ENCODE results near the gene SLC7A5. TPM values are rescaled to one million over a fixed set of nuclear protein-coding genes. Genes with fewer than 3 reads are reported as not detected.

The SLC7A5 gene
- polyA plus RNA-seq, 4 donors = 3.6 to 82.2 (median 8.6) TPM

GRCh38 chr16:87832137-87832527 is 37.2 kb downstream of the SLC7A5 start:
- Histone ChIP-seq H3K9me3 (ENCODE audit: control insufficient read depth in 2 of 2, insufficient read depth in 1 of 2, low read depth in 1 of 2, low read length in 1 of 2) (no peaks in the 10 kb centered on the region), H3K36me3 (ENCODE audit: control insufficient read depth in 3 of 3, insufficient read depth in 2 of 3, low read depth in 1 of 3, low read length in 3 of 3) (peaks cover 8 to 75% (median 13%) of the 10 kb centered on the region in 3 donors), H3K4me1 (ENCODE audit: control insufficient read depth in 3 of 3, insufficient read depth in 2 of 3, low read depth in 1 of 3, low read length in 2 of 3) (peaks cover 0 to 3% (median 1%) of the 10 kb centered on the region in 3 donors), H3K27me3 (ENCODE audit: control insufficient read depth in 3 of 3, insufficient read depth in 3 of 3, low read length in 3 of 3) (no peaks in the 10 kb centered on the region), H3K4me3 (ENCODE audit: low read depth in 1 of 3, low read length in 3 of 3) (no peak overlapping the region), H3K27ac (ENCODE audit: low read depth in 1 of 3, low read length in 2 of 3) (no peak overlapping the region)
- no peak for FAIRE-seq
- WGBS, 3 donors = 80 to 89% (median 87%) methylated on average over 5 to 6 of the region's 6 CpGs
- DNase-seq = no peak

- Histone ChIP-seq H3K4me3 (ENCODE audit: low read depth in 1 of 3, low read length in 3 of 3) (no peak overlapping the region), H3K27ac (ENCODE audit: low read depth in 1 of 3, low read length in 2 of 3) (no peak overlapping the region), H3K36me3 (ENCODE audit: control insufficient read depth in 3 of 3, insufficient read depth in 2 of 3, low read depth in 1 of 3, low read length in 3 of 3) (peaks cover 8 to 70% (median 13%) of the 10 kb centered on the region in 3 donors), H3K4me1 (ENCODE audit: control insufficient read depth in 3 of 3, insufficient read depth in 2 of 3, low read depth in 1 of 3, low read length in 2 of 3) (no peaks in the 10 kb centered on the region), H3K9me3 (ENCODE audit: control insufficient read depth in 2 of 2, insufficient read depth in 1 of 2, low read depth in 1 of 2, low read length in 1 of 2) (no peaks in the 10 kb centered on the region), H3K27me3 (ENCODE audit: control insufficient read depth in 3 of 3, insufficient read depth in 3 of 3, low read length in 3 of 3) (no peaks in the 10 kb centered on the region)
- FAIRE-seq (no peak), DNase-seq (no peak)
- WGBS, 3 donors = 91 to 94% (median 92%) methylated on average over 31 of the region's 31 CpGs
Observed at GRCh38 chr16:87831421-87832136, 37.7 kb downstream of the SLC7A5 start.

GRCh38 chr16:87830673-87831420 is 38.5 kb downstream of the SLC7A5 start:
- Histone ChIP-seq H3K9me3 (ENCODE audit: control insufficient read depth in 2 of 2, insufficient read depth in 1 of 2, low read depth in 1 of 2, low read length in 1 of 2) (no peaks in the 10 kb centered on the region), H3K4me3 (ENCODE audit: low read depth in 1 of 3, low read length in 3 of 3) (no peak overlapping the region), H3K27ac (ENCODE audit: low read depth in 1 of 3, low read length in 2 of 3) (no peak overlapping the region), H3K27me3 (ENCODE audit: control insufficient read depth in 3 of 3, insufficient read depth in 3 of 3, low read length in 3 of 3) (no peaks in the 10 kb centered on the region), H3K4me1 (ENCODE audit: control insufficient read depth in 3 of 3, insufficient read depth in 2 of 3, low read depth in 1 of 3, low read length in 2 of 3) (no peaks in the 10 kb centered on the region), H3K36me3 (ENCODE audit: control insufficient read depth in 3 of 3, insufficient read depth in 2 of 3, low read depth in 1 of 3, low read length in 3 of 3) (peaks cover 8 to 63% (median 13%) of the 10 kb centered on the region in 3 donors)
- FAIRE-seq = no peak
- DNase-seq = no peak
- 92 to 93% (median 93%) methylated on average over 36 to 37 of the region's 37 CpGs for WGBS, 3 donors

DNA sequence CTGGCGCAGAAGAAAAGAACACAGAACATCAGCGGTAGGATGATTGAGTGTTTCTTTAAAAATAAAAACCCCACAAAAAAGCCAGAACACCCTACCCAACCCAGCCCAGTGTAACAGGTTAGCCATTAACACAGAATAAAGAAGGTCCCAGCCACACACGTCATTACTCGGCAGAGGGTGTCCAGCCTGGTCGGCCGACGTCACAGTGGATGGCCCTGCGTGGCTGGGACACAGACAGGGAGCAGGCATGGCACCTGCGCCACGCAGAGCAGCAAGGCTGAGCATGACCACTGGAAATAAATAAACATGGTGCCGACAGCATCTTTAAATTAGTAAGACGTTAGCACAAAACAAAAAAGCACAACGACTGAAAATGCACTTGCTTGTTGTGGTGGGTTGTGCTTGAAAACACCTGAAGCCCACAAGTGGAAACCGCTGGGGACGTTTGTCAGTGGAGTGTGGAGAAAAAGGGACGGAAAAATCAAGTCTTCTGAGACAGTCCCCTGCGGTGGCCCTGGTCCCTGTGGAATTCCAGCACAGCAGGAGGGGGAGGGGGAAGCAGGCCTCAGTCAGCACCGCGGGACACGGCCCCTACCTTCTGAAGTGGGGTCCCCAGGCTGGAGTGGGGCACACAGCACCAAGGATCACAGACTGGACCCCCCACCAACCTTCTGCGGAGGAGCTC is 39.2 kb downstream of the SLC7A5 start:
- Histone ChIP-seq H3K4me1 (ENCODE audit: control insufficient read depth in 3 of 3, insufficient read depth in 2 of 3, low read depth in 1 of 3, low read length in 2 of 3) (no peaks in the 10 kb centered on the region), H3K36me3 (ENCODE audit: control insufficient read depth in 3 of 3, insufficient read depth in 2 of 3, low read depth in 1 of 3, low read length in 3 of 3) (peaks cover 8 to 56% (median 13%) of the 10 kb centered on the region in 3 donors), H3K9me3 (ENCODE audit: control insufficient read depth in 2 of 2, insufficient read depth in 1 of 2, low read depth in 1 of 2, low read length in 1 of 2) (no peaks in the 10 kb centered on the region), H3K4me3 (ENCODE audit: low read depth in 1 of 3, low read length in 3 of 3) (no peak overlapping the region), H3K27ac (ENCODE audit: low read depth in 1 of 3, low read length in 2 of 3) (no peak overlapping the region), H3K27me3 (ENCODE audit: control insufficient read depth in 3 of 3, insufficient read depth in 3 of 3, low read length in 3 of 3) (no peaks in the 10 kb centered on the region)
- DNase-seq (no peak), FAIRE-seq (no peak)
- 84 to 91% (median 87%) methylated on average over 21 of the region's 21 CpGs for WGBS, 3 donors

GRCh38 chr16:87829622-87829980 is 39.7 kb downstream of the SLC7A5 start:
- Histone ChIP-seq H3K27ac (ENCODE audit: low read depth in 1 of 3, low read length in 2 of 3) (no peak overlapping the region), H3K4me3 (ENCODE audit: low read depth in 1 of 3, low read length in 3 of 3) (no peak overlapping the region), H3K4me1 (ENCODE audit: control insufficient read depth in 3 of 3, insufficient read depth in 2 of 3, low read depth in 1 of 3, low read length in 2 of 3) (no peaks in the 10 kb centered on the region), H3K9me3 (ENCODE audit: control insufficient read depth in 2 of 2, insufficient read depth in 1 of 2, low read depth in 1 of 2, low read length in 1 of 2) (no peaks in the 10 kb centered on the region), H3K27me3 (ENCODE audit: control insufficient read depth in 3 of 3, insufficient read depth in 3 of 3, low read length in 3 of 3) (no peaks in the 10 kb centered on the region), H3K36me3 (ENCODE audit: control insufficient read depth in 3 of 3, insufficient read depth in 2 of 3, low read depth in 1 of 3, low read length in 3 of 3) (peaks cover 8 to 51% (median 13%) of the 10 kb centered on the region in 3 donors)
- no peak for DNase-seq
- FAIRE-seq = no peak
- WGBS, 3 donors = 87 to 89% (median 88%) methylated on average over 13 of the region's 13 CpGs

- FAIRE-seq (no peak), DNase-seq (no peak)
- no peak overlapping the region for H3K4me3 ChIP-seq (ENCODE audit: low read depth in 1 of 3, low read length in 3 of 3)
- 81 to 89% (median 84%) methylated on average over 16 of the region's 16 CpGs for WGBS, 3 donors
- no peaks in the 10 kb centered on the region for H3K27me3 ChIP-seq (ENCODE audit: control insufficient read depth in 3 of 3, insufficient read depth in 3 of 3, low read length in 3 of 3)
- no peak overlapping the region for H3K27ac ChIP-seq (ENCODE audit: low read depth in 1 of 3, low read length in 2 of 3)
- H3K9me3 ChIP-seq (ENCODE audit: control insufficient read depth in 2 of 2, insufficient read depth in 1 of 2, low read depth in 1 of 2, low read length in 1 of 2) = no peaks in the 10 kb centered on the region
- peaks cover 4 to 45% (median 10%) of the 10 kb centered on the region in 3 donors for H3K36me3 ChIP-seq (ENCODE audit: control insufficient read depth in 3 of 3, insufficient read depth in 2 of 3, low read depth in 1 of 3, low read length in 3 of 3)
- H3K4me1 ChIP-seq (ENCODE audit: control insufficient read depth in 3 of 3, insufficient read depth in 2 of 3, low read depth in 1 of 3, low read length in 2 of 3) = no peaks in the 10 kb centered on the region
Observed at GRCh38 chr16:87828907-87829621, 40.2 kb downstream of the SLC7A5 start.

- H3K36me3 ChIP-seq (ENCODE audit: control insufficient read depth in 3 of 3, insufficient read depth in 2 of 3, low read depth in 1 of 3, low read length in 3 of 3) = peaks cover 3 to 38% (median 10%) of the 10 kb centered on the region in 3 donors
- no peaks in the 10 kb centered on the region for H3K4me1 ChIP-seq (ENCODE audit: control insufficient read depth in 3 of 3, insufficient read depth in 2 of 3, low read depth in 1 of 3, low read length in 2 of 3)
- DNase-seq = no peak
- 61 to 76% (median 68%) methylated on average over 20 of the region's 20 CpGs for WGBS, 3 donors
- no peaks in the 10 kb centered on the region for H3K27me3 ChIP-seq (ENCODE audit: control insufficient read depth in 3 of 3, insufficient read depth in 3 of 3, low read length in 3 of 3)
- H3K9me3 ChIP-seq (ENCODE audit: control insufficient read depth in 2 of 2, insufficient read depth in 1 of 2, low read depth in 1 of 2, low read length in 1 of 2) = no peaks in the 10 kb centered on the region
- no peak for FAIRE-seq
- H3K4me3 ChIP-seq (ENCODE audit: low read depth in 1 of 3, low read length in 3 of 3) = no peak overlapping the region
- H3K27ac ChIP-seq (ENCODE audit: low read depth in 1 of 3, low read length in 2 of 3) = no peak overlapping the region
Observed at GRCh38 chr16:87828071-87828906, 41.0 kb downstream of the SLC7A5 start.
